CD8-positive, alpha-beta memory T cell (primary cell): ENCODE measurements around the gene DYNC2H1. TPM values are rescaled to one million over a fixed set of nuclear protein-coding genes. Genes with fewer than 3 reads are reported as not detected.

ENCODE experiments used
- CTCF ChIA-PET: fragments of 350-600 bp; sonication (Branson Sonifier 250); formaldehyde crosslinking; loops from one replicate; lab custom pipeline; 2021; ENCODE audit warnings: antibody characterized with exemption; lab: Charles Lee
- POLR2A ChIA-PET: fragments of 350-600 bp; sonication (Branson Sonifier 250); formaldehyde crosslinking; loops from one replicate; lab custom pipeline; 2021; ENCODE audit warnings: antibody characterized with exemption; lab: Charles Lee
- DNase-seq, 5 donors: peaks; one replicate each; pipeline versions ENCODE4 v3.0.0 to v3.0.0-alpha.2; 2020 to 2022; ENCODE audit warnings: mixed read lengths in 1 of 5
- H3K27ac ChIP-seq: one replicate; pipeline ENCODE4 v1.7.0; 2013; ENCODE audit warnings: low read depth, mild to moderate bottlenecking, low read length, moderate library complexity
- H3K27me3 ChIP-seq: 2 replicates; pipeline ENCODE4 v1.7.0; 2013; ENCODE audit warnings: low read length, mild to moderate bottlenecking; ENCODE audit not compliant: insufficient read depth, poor library complexity, severe bottlenecking
- H3K36me3 ChIP-seq: 2 replicates; pipeline ENCODE4 v1.7.0; 2013; ENCODE audit warnings: mild to moderate bottlenecking, low read length, moderate library complexity; ENCODE audit not compliant: insufficient read depth
- H3K4me1 ChIP-seq: 2 replicates; pipeline ENCODE4 v1.7.0; 2013; ENCODE audit warnings: mild to moderate bottlenecking, low read length, moderate library complexity; ENCODE audit not compliant: insufficient read depth
- H3K4me3 ChIP-seq: 2 replicates; pipeline ENCODE4 v1.7.0; 2013; ENCODE audit warnings: mild to moderate bottlenecking, low read length
- H3K9me3 ChIP-seq: 2 replicates; pipeline ENCODE4 v1.7.0; 2013; ENCODE audit warnings: mild to moderate bottlenecking, low read length
- H3K27ac Mint-ChIP-seq, 8 donors: one replicate each; pipeline ENCODE4 v1.8.0; 2020 to 2021; ENCODE audit warnings: mixed read lengths in 8 of 8, mild to moderate bottlenecking in 6 of 8, inconsistent platforms in 3 of 8, moderate library complexity in 3 of 8
- H3K27me3 Mint-ChIP-seq, 2 donors: one replicate each; pipeline ENCODE4 v1.8.0; 2020 to 2021; ENCODE audit warnings: mixed read lengths in 2 of 2, mild to moderate bottlenecking in 1 of 2, moderate library complexity in 1 of 2
- H3K36me3 Mint-ChIP-seq, 3 donors: one replicate each; pipeline ENCODE4 v1.8.0; 2020 to 2021; ENCODE audit warnings: mixed read lengths in 3 of 3, inconsistent platforms in 1 of 3, mild to moderate bottlenecking in 1 of 3
- H3K4me1 Mint-ChIP-seq, 3 donors: one replicate each; pipeline ENCODE4 v1.8.0; 2020 to 2021; ENCODE audit warnings: mixed read lengths in 3 of 3, inconsistent platforms in 1 of 3, mild to moderate bottlenecking in 1 of 3
- H3K4me3 Mint-ChIP-seq, 7 donors: one replicate each; pipeline ENCODE4 v1.8.0; 2020 to 2021; ENCODE audit warnings: mixed read lengths in 7 of 7, mild to moderate bottlenecking in 6 of 7, moderate library complexity in 4 of 7, inconsistent platforms in 2 of 7
- H3K9me3 Mint-ChIP-seq, 5 donors: one replicate each; pipeline ENCODE4 v1.8.0; 2020 to 2022; ENCODE audit warnings: mixed read lengths in 5 of 5, mild to moderate bottlenecking in 3 of 5, moderate library complexity in 2 of 5, inconsistent platforms in 1 of 5
- polyA plus RNA-seq: library from polyadenylated mRNA; unstranded; fragments of 300-500 nt; fragmentation: Illumina TruSeq; gene quantifications from one replicate; pipeline ENCODE4 v1.2.3, GENCODE V29; 2021
- total RNA-seq, 2 experiments: library from RNA; stranded (reverse); gene quantifications; one replicate each; pipeline ENCODE4 v1.2.3, GENCODE V29; 2021

Gene DYNC2H1
- total and polyA plus RNA-seq, 3 experiments from 2014 or later, result 1.1 to 2.9 (median 2.4) TPM

DNA sequence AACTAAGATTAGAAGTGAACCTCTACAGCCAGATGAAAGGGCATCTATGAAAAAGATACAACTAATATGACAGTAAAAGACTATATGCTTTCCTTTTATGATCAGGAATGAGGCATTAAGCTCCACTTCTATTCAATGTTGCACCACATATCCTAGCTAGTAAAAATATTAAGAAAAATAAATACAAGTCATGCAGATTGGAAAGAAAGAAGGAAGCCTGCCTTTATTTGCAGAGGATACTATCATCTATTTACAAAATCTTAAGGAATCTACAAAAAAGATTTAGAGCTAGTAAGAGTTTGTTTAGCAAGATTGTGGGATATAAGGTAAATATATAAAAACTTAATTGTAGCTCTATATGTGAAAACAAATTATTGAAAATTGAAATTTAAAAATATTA, 308.8 kb downstream of the DYNC2H1 start:
- peaks cover 10 to 50% (median 15%) of the 10 kb centered on the region in 5 donors for H3K9me3 Mint-ChIP-seq
- Histone ChIP-seq H3K4me3 (no peak overlapping the region), H3K4me1 (no peaks in the 10 kb centered on the region), H3K9me3 (no peaks in the 10 kb centered on the region), H3K27ac (no peak overlapping the region), H3K27me3 (no peaks in the 10 kb centered on the region), H3K36me3 (no peaks in the 10 kb centered on the region)
- no peak overlapping the region for H3K4me3 Mint-ChIP-seq
- H3K4me1 Mint-ChIP-seq, result peaks cover 0 to 4% (median 0%) of the 10 kb centered on the region in 3 donors
- no peaks in the 10 kb centered on the region for H3K27me3 Mint-ChIP-seq
- H3K36me3 Mint-ChIP-seq, result peaks cover 2 to 24% (median 5%) of the 10 kb centered on the region in 3 donors
- ChIA-PET CTCF (no interaction called here), POLR2A (no interaction called here)
- no peak for DNase-seq
- H3K27ac Mint-ChIP-seq, result peak overlapping the region in 1 of 8 donors; percentile 8

DNA sequence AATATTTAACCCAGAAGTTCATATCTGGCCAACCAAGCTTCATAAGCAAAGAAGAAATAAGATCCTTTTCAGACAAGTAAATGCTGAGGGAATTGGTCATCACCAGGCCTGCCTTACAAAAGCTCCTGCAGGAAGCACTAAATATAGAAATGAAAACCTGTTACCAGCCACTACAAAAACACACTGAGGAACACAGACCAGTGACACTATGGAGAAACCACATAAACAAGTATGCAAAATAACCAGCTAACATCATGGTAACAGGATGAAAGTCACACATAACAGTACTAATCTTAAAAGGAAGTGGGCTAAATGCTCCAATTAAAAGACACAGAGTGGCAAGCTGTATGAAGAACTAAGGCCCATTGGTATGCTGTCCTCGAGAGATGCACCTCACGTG, 311.4 kb downstream of the DYNC2H1 start:
- H3K27ac Mint-ChIP-seq, result no peak overlapping the region

GRCh38 chr11:103433386-103434072, 324.3 kb downstream of the DYNC2H1 start:
- Mint-ChIP-seq H3K9me3 (peaks cover 0 to 3% (median 0%) of the 10 kb centered on the region in 5 donors), H3K27me3 (no peaks in the 10 kb centered on the region), H3K4me3 (no peak overlapping the region), H3K36me3 (peaks cover 0 to 18% (median 2%) of the 10 kb centered on the region in 3 donors), H3K4me1 (no peaks in the 10 kb centered on the region), H3K27ac (no peak overlapping the region)
- no peak for DNase-seq
- POLR2A ChIA-PET, result no interaction called here
- H3K27ac ChIP-seq, result no peak overlapping the region
- no peaks in the 10 kb centered on the region for H3K36me3 ChIP-seq
- CTCF ChIA-PET, result no interaction called here
- no peaks in the 10 kb centered on the region for H3K4me1 ChIP-seq
- H3K27me3 ChIP-seq, result no peaks in the 10 kb centered on the region
- no peak overlapping the region for H3K4me3 ChIP-seq
- H3K9me3 ChIP-seq, result no peaks in the 10 kb centered on the region

More for the DNA sequence above, 311.4 kb downstream of the DYNC2H1 start:
- Histone ChIP-seq H3K9me3 (no peaks in the 10 kb centered on the region), H3K27ac (no peak overlapping the region), H3K4me1 (no peaks in the 10 kb centered on the region), H3K36me3 (no peaks in the 10 kb centered on the region), H3K4me3 (no peak overlapping the region), H3K27me3 (no peaks in the 10 kb centered on the region)
- Mint-ChIP-seq H3K4me3 (no peak overlapping the region), H3K4me1 (peaks cover 0 to 4% (median 0%) of the 10 kb centered on the region in 3 donors), H3K27me3 (no peaks in the 10 kb centered on the region), H3K9me3 (peaks cover 9 to 41% (median 10%) of the 10 kb centered on the region in 5 donors), H3K36me3 (peaks cover 0 to 22% (median 5%) of the 10 kb centered on the region in 3 donors)
- DNase-seq, result no peak
- CTCF ChIA-PET, result no interaction called here
- POLR2A ChIA-PET, result no interaction called here

DNA sequence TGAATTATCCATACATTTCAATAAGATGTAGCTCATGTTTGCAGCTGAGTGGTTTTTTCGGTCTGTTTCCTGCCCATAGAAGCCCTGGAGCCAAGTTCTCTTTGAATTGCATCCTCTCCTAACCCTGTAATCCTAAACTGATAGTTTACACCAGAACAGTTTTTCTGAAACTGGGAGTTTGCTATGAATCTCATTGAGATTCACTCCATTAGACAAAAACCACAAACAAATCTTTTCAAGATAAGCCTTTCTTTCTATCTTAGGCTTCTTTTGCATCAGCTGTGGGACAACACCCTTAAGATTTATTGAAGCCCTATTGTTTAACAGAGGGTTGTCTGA, 324.8 kb downstream of the DYNC2H1 start:
- Histone ChIP-seq H3K27ac (no peak overlapping the region), H3K4me1 (no peaks in the 10 kb centered on the region), H3K4me3 (no peak overlapping the region), H3K36me3 (no peaks in the 10 kb centered on the region), H3K27me3 (no peaks in the 10 kb centered on the region), H3K9me3 (no peaks in the 10 kb centered on the region)
- Mint-ChIP-seq H3K4me3 (no peak overlapping the region), H3K9me3 (peaks cover 0 to 3% (median 0%) of the 10 kb centered on the region in 5 donors), H3K36me3 (peaks cover 0 to 18% (median 2%) of the 10 kb centered on the region in 3 donors), H3K27ac (no peak overlapping the region), H3K27me3 (no peaks in the 10 kb centered on the region), H3K4me1 (no peaks in the 10 kb centered on the region)
- no peak for DNase-seq
- CTCF ChIA-PET, result no interaction called here
- POLR2A ChIA-PET, result no interaction called here

- no peaks in the 10 kb centered on the region for H3K9me3 Mint-ChIP-seq
- Histone ChIP-seq H3K4me3 (no peak overlapping the region), H3K27ac (no peak overlapping the region), H3K27me3 (no peaks in the 10 kb centered on the region), H3K36me3 (no peaks in the 10 kb centered on the region), H3K9me3 (no peaks in the 10 kb centered on the region), H3K4me1 (no peaks in the 10 kb centered on the region)
- ChIA-PET POLR2A (no interaction called here), CTCF (no interaction called here)
- no peaks in the 10 kb centered on the region for H3K27me3 Mint-ChIP-seq
- no peak overlapping the region for H3K27ac Mint-ChIP-seq
- H3K4me3 Mint-ChIP-seq, result no peak overlapping the region
- peaks cover 0 to 10% (median 2%) of the 10 kb centered on the region in 3 donors for H3K36me3 Mint-ChIP-seq
- no peaks in the 10 kb centered on the region for H3K4me1 Mint-ChIP-seq
- DNase-seq, result no peak
Measured at GRCh38 chr11:103436131-103436770, 327.0 kb downstream of the DYNC2H1 start.

- no peaks in the 10 kb centered on the region for H3K27me3 Mint-ChIP-seq
- H3K9me3 Mint-ChIP-seq, result peaks cover 0 to 1% (median 0%) of the 10 kb centered on the region in 5 donors
- no peaks in the 10 kb centered on the region for H3K36me3 ChIP-seq
- no peaks in the 10 kb centered on the region for H3K4me1 Mint-ChIP-seq
- no peak overlapping the region for H3K4me3 ChIP-seq
- POLR2A ChIA-PET, result no interaction called here
- no peak overlapping the region for H3K27ac ChIP-seq
- no peaks in the 10 kb centered on the region for H3K27me3 ChIP-seq
- no peak overlapping the region for H3K27ac Mint-ChIP-seq
- no peaks in the 10 kb centered on the region for H3K4me1 ChIP-seq
- H3K4me3 Mint-ChIP-seq, result no peak overlapping the region
- CTCF ChIA-PET, result no interaction called here
- no peak for DNase-seq
- H3K9me3 ChIP-seq, result no peaks in the 10 kb centered on the region
- peaks cover 0 to 10% (median 2%) of the 10 kb centered on the region in 3 donors for H3K36me3 Mint-ChIP-seq
Measured at GRCh38 chr11:103441021-103441420, 331.8 kb downstream of the DYNC2H1 start.

- H3K36me3 ChIP-seq, result no peaks in the 10 kb centered on the region
- H3K4me3 ChIP-seq, result no peak overlapping the region
- no peak overlapping the region for H3K4me3 Mint-ChIP-seq
- ChIA-PET CTCF (no interaction called here), POLR2A (no interaction called here)
- H3K4me1 ChIP-seq, result no peaks in the 10 kb centered on the region
- no peaks in the 10 kb centered on the region for H3K27me3 ChIP-seq
- no peaks in the 10 kb centered on the region for H3K27me3 Mint-ChIP-seq
- no peak overlapping the region for H3K27ac Mint-ChIP-seq
- peaks cover 0 to 1% (median 0%) of the 10 kb centered on the region in 5 donors for H3K9me3 Mint-ChIP-seq
- H3K27ac ChIP-seq, result no peak overlapping the region
- H3K4me1 Mint-ChIP-seq, result no peaks in the 10 kb centered on the region
- no peaks in the 10 kb centered on the region for H3K9me3 ChIP-seq
- DNase-seq, result no peak
- no peaks in the 10 kb centered on the region for H3K36me3 Mint-ChIP-seq
Measured at GRCh38 chr11:103448966-103449365, 339.7 kb downstream of the DYNC2H1 start.

DNA sequence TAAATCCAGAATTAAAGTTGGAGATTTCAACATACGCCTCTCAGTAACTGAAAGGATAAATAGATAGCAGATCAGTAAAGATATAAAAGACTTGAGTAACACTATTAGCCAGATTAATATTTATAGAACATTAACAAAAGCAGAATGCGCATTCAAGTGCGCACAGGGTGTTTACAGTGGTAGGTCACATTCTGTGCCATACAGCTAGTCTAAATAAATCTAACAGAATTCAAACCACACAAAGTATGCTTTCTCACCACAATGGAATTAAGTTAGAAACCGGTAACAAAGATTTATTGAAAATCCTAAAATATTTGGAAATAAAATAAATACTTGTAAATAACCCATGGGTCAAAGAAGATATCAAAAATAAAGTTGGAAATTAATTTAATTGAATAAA, 341.0 kb downstream of the DYNC2H1 start:
- Mint-ChIP-seq H3K27ac (no peak overlapping the region), H3K4me1 (no peaks in the 10 kb centered on the region), H3K36me3 (no peaks in the 10 kb centered on the region), H3K4me3 (no peak overlapping the region), H3K9me3 (peaks cover 0 to 1% (median 0%) of the 10 kb centered on the region in 5 donors), H3K27me3 (no peaks in the 10 kb centered on the region)
- H3K4me3 ChIP-seq, result no peak overlapping the region
- ChIA-PET POLR2A (no interaction called here), CTCF (no interaction called here)
- H3K27me3 ChIP-seq, result no peaks in the 10 kb centered on the region
- H3K9me3 ChIP-seq, result no peaks in the 10 kb centered on the region
- no peaks in the 10 kb centered on the region for H3K4me1 ChIP-seq
- no peak overlapping the region for H3K27ac ChIP-seq
- H3K36me3 ChIP-seq, result no peaks in the 10 kb centered on the region
- DNase-seq, result no peak
